ENCODE data around the gene ACO1.
A peak's percentile ranks its signal among the peaks of the same experiment; 100 is the strongest.

ACO1 gene

DNA sequence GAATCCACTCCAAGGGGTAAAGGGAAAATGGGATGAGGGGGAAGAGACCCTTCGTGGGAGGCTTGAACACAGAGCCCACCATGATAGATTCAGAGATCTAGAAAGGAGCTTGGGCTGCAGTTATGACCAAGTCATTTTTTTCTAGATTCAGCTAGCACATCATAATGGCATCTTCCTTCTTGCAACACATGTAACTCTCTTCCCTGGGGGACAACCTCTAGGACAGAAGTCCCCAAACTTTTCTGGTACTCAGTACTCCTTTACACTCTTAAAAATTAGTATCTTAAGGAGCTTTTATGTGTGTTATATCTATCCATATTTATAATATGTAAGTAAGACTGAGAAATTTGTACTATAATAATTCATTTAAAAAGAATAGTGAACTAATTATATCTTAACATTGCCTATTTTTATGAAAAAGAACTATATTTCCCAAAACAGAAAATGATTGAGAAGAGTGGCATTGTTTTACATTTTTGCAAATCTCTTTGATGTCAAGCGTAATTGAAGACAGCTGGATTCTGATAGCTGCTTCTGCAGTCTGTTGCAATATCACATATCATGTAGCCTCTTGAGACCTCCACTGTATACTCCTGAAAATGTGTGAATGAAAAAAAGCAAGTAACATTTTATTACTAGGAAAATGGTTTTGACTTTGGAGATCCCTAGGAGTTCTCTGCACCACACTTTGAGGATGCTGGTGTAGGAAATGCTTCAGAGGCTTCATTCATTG, 875 bp downstream of the ACO1 start:
- Histone ChIP-seq H3K27me3 (ENCODE audit: control insufficient read depth, insufficient read depth, low read length) (peaks cover 37% of the 10 kb centered on the region), H3K9ac (ENCODE audit: low read depth, low read length) (peak overlapping the region; percentile 66), H3K36me3 (ENCODE audit: control insufficient read depth, insufficient read depth, low read length) (no peaks in the 10 kb centered on the region), H3K4me1 (ENCODE audit: control insufficient read depth, insufficient read depth, low read length) (peaks cover 3% of the 10 kb centered on the region), H3K9me3 (ENCODE audit: control insufficient read depth, insufficient read depth, low read length) (no peaks in the 10 kb centered on the region), H3K4me3 (ENCODE audit: low read depth, low read length) (peak overlapping the region; percentile 80)

DNA sequence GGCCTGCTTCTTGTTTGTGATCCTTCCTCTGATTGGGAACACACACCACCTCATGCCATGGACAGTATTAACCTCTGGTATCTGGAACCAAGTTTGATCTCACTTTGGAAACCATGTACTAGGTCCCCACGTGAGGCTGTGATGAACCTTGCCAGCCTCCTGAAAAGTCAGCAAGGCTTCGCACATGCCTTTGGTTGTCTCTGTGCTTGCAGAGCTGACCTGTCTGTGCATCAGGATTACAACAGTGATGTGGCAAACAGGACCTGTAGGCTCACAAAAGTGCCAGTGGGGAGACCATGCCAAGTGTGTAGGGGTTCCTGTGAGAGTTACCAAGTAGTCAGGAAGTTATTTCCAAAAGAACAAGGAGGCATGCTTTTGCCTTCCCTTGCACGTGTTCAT, 1.4 kb downstream of the ACO1 start:
- H3K4me3 ChIP-seq (ENCODE audit: low read depth, low read length): no peak overlapping the region
- H3K27me3 ChIP-seq (ENCODE audit: control insufficient read depth, insufficient read depth, low read length): peaks cover 37% of the 10 kb centered on the region
- no peak overlapping the region for H3K9ac ChIP-seq (ENCODE audit: low read depth, low read length)
- no peaks in the 10 kb centered on the region for H3K9me3 ChIP-seq (ENCODE audit: control insufficient read depth, insufficient read depth, low read length)
- H3K36me3 ChIP-seq (ENCODE audit: control insufficient read depth, insufficient read depth, low read length): no peaks in the 10 kb centered on the region
- H3K4me1 ChIP-seq (ENCODE audit: control insufficient read depth, insufficient read depth, low read length): peaks cover 3% of the 10 kb centered on the region

- Histone ChIP-seq H3K27me3 (ENCODE audit: control insufficient read depth, insufficient read depth, low read length) (peaks cover 26% of the 10 kb centered on the region), H3K4me1 (ENCODE audit: control insufficient read depth, insufficient read depth, low read length) (peaks cover 3% of the 10 kb centered on the region), H3K4me3 (ENCODE audit: low read depth, low read length) (no peak overlapping the region), H3K9ac (ENCODE audit: low read depth, low read length) (no peak overlapping the region), H3K36me3 (ENCODE audit: control insufficient read depth, insufficient read depth, low read length) (no peaks in the 10 kb centered on the region), H3K9me3 (ENCODE audit: control insufficient read depth, insufficient read depth, low read length) (no peaks in the 10 kb centered on the region)
These were observed 2.8 kb downstream of the ACO1 start for GRCh38 chr9:32387256-32387655.

- Histone ChIP-seq H3K4me3 (ENCODE audit: low read depth, low read length) (no peak overlapping the region), H3K9me3 (ENCODE audit: control insufficient read depth, insufficient read depth, low read length) (no peaks in the 10 kb centered on the region), H3K27me3 (ENCODE audit: control insufficient read depth, insufficient read depth, low read length) (peaks cover 7% of the 10 kb centered on the region), H3K36me3 (ENCODE audit: control insufficient read depth, insufficient read depth, low read length) (no peaks in the 10 kb centered on the region), H3K9ac (ENCODE audit: low read depth, low read length) (no peak overlapping the region), H3K4me1 (ENCODE audit: control insufficient read depth, insufficient read depth, low read length) (peaks cover 3% of the 10 kb centered on the region)
These were observed 4.9 kb downstream of the ACO1 start for GRCh38 chr9:32389365-32389764.

GRCh38 chr9:32393911-32394310, 9.5 kb downstream of the ACO1 start:
- Histone ChIP-seq H3K36me3 (ENCODE audit: control insufficient read depth, insufficient read depth, low read length) (no peaks in the 10 kb centered on the region), H3K4me1 (ENCODE audit: control insufficient read depth, insufficient read depth, low read length) (no peaks in the 10 kb centered on the region), H3K27me3 (ENCODE audit: control insufficient read depth, insufficient read depth, low read length) (no peaks in the 10 kb centered on the region), H3K4me3 (ENCODE audit: low read depth, low read length) (no peak overlapping the region), H3K9me3 (ENCODE audit: control insufficient read depth, insufficient read depth, low read length) (no peaks in the 10 kb centered on the region), H3K9ac (ENCODE audit: low read depth, low read length) (no peak overlapping the region)

- Histone ChIP-seq H3K36me3 (ENCODE audit: control insufficient read depth, insufficient read depth, low read length) (no peaks in the 10 kb centered on the region), H3K27me3 (ENCODE audit: control insufficient read depth, insufficient read depth, low read length) (no peaks in the 10 kb centered on the region), H3K9me3 (ENCODE audit: control insufficient read depth, insufficient read depth, low read length) (no peaks in the 10 kb centered on the region), H3K4me1 (ENCODE audit: control insufficient read depth, insufficient read depth, low read length) (peaks cover 2% of the 10 kb centered on the region), H3K4me3 (ENCODE audit: low read depth, low read length) (no peak overlapping the region), H3K9ac (ENCODE audit: low read depth, low read length) (no peak overlapping the region)
These were observed 10.1 kb downstream of the ACO1 start for GRCh38 chr9:32394381-32395049.

DNA sequence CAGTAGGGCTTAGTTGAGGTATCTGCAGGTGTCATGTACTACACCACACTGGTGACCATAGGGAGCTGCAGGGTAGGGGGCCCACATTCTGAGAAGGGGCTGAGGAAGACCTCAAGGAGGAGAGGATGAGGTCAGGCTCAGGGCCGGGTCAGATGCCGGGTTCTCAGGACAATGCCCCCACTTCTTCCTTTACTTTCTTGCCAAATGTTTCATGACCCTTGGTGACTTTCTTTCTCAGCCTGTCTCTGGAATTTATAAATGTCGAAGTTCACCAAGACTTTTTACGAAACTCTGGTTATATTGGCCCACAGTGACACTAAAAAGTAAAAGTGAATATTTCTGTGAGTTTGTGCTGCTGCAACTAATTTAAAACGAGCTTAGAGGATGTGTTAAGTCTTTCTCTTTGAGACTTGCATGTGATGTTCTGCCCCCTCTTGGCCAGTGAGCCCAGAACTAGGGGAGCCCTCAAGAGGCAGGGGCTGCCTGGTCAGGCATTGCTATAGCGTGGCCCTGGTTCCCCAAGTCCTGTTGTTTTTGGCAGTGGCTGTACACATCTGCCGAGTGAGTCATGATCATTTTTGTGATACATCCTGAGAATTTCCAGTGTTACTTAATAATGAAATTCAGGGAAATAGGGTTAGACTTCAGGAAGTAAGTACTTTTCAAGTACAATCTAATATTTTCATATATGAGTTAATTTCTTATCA, 11.2 kb downstream of the ACO1 start:
- Histone ChIP-seq H3K27me3 (ENCODE audit: control insufficient read depth, insufficient read depth, low read length) (no peaks in the 10 kb centered on the region), H3K4me3 (ENCODE audit: low read depth, low read length) (no peak overlapping the region), H3K4me1 (ENCODE audit: control insufficient read depth, insufficient read depth, low read length) (peaks cover 4% of the 10 kb centered on the region), H3K36me3 (ENCODE audit: control insufficient read depth, insufficient read depth, low read length) (no peaks in the 10 kb centered on the region), H3K9ac (ENCODE audit: low read depth, low read length) (no peak overlapping the region), H3K9me3 (ENCODE audit: control insufficient read depth, insufficient read depth, low read length) (no peaks in the 10 kb centered on the region)

DNA sequence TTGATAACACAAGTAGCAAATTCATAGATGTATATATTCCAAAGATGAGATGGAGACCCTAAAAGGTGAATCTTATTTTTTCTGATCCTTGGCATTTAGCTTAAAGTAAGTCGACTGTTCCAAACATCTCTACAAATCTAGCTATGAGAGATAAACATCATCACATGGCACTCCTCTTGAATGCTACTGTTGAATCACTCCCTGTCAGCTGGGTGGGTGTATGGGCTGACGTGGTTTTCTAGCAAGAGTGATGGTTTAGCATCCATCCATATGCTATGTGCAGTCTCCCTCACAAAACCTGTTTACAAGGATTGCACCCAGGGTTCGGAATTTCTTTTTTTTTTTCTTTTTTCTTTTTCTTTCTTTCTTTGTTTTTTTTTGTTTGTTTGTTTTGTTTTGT, 13.8 kb downstream of the ACO1 start:
- no peaks in the 10 kb centered on the region for H3K27me3 ChIP-seq (ENCODE audit: control insufficient read depth, insufficient read depth, low read length)
- H3K36me3 ChIP-seq (ENCODE audit: control insufficient read depth, insufficient read depth, low read length): no peaks in the 10 kb centered on the region
- H3K4me1 ChIP-seq (ENCODE audit: control insufficient read depth, insufficient read depth, low read length): peaks cover 4% of the 10 kb centered on the region
- H3K9me3 ChIP-seq (ENCODE audit: control insufficient read depth, insufficient read depth, low read length): no peaks in the 10 kb centered on the region
- no peak overlapping the region for H3K9ac ChIP-seq (ENCODE audit: low read depth, low read length)
- H3K4me3 ChIP-seq (ENCODE audit: low read depth, low read length): no peak overlapping the region

DNA sequence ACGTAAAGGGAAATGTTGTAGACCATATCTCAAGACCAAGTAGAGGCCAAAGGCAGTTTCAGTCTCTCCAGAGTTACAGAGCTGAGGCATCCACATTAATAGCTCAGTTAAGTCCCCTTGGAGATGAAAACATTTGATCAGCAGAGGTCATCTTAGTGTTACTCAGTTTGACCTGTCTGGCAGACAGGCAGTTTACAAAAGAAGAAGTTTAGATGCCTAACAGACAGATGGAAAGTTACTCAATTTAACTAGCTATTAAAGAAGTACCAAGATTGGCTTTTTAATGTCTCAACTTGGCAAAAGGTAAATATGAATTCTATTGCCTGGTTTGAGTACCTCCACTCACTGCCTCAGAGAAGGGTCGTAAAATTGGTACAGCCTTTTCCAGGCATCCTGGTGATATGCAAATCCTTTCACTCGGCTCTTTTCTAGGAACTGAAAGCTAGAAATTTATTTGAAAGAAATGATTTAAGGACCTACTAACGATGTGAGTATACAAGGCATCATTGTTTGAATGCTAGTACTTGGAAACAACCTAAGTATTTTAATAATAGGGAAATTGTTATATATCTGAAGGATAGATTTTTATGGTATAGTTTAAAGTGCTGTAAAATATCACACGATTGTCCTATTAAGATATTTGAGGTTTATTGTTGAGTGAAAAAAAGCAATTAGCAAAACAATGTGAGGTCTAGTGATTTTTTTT, 14.8 kb downstream of the ACO1 start:
- H3K36me3 ChIP-seq (ENCODE audit: control insufficient read depth, insufficient read depth, low read length): no peaks in the 10 kb centered on the region
- no peaks in the 10 kb centered on the region for H3K9me3 ChIP-seq (ENCODE audit: control insufficient read depth, insufficient read depth, low read length)
- H3K9ac ChIP-seq (ENCODE audit: low read depth, low read length): no peak overlapping the region
- no peak overlapping the region for H3K4me3 ChIP-seq (ENCODE audit: low read depth, low read length)
- no peaks in the 10 kb centered on the region for H3K27me3 ChIP-seq (ENCODE audit: control insufficient read depth, insufficient read depth, low read length)
- H3K4me1 ChIP-seq (ENCODE audit: control insufficient read depth, insufficient read depth, low read length): peaks cover 4% of the 10 kb centered on the region

DNA sequence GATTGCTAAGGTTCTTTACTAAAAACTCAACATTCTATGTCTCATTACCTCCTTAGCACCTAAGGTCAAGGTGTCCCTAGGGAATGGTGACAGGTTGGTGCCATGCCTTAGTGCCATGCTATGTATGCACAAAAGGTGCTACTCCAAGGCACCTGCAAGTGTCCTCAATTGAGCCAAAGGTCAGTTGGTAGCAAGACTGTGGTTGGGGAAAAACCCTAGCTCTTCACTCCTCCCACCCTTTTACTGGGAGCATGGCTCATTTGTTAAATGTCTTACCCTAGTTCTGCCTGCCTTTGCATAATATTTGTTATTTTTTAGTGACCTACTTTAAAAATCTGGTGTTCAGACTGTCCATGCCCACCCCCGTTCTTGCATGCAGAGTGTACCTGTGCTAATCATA, 17.0 kb downstream of the ACO1 start:
- H3K36me3 ChIP-seq (ENCODE audit: control insufficient read depth, insufficient read depth, low read length): no peaks in the 10 kb centered on the region
- H3K27me3 ChIP-seq (ENCODE audit: control insufficient read depth, insufficient read depth, low read length): no peaks in the 10 kb centered on the region
- H3K4me1 ChIP-seq (ENCODE audit: control insufficient read depth, insufficient read depth, low read length): peaks cover 4% of the 10 kb centered on the region
- H3K9me3 ChIP-seq (ENCODE audit: control insufficient read depth, insufficient read depth, low read length): no peaks in the 10 kb centered on the region
- H3K9ac ChIP-seq (ENCODE audit: low read depth, low read length): no peak overlapping the region
- H3K4me3 ChIP-seq (ENCODE audit: low read depth, low read length): no peak overlapping the region

GRCh38 chr9:32403567-32404260, 19.3 kb downstream of the ACO1 start:
- no peak overlapping the region for H3K9ac ChIP-seq (ENCODE audit: low read depth, low read length)
- peaks cover 4% of the 10 kb centered on the region for H3K4me1 ChIP-seq (ENCODE audit: control insufficient read depth, insufficient read depth, low read length)
- H3K36me3 ChIP-seq (ENCODE audit: control insufficient read depth, insufficient read depth, low read length): peaks cover 4% of the 10 kb centered on the region
- H3K9me3 ChIP-seq (ENCODE audit: control insufficient read depth, insufficient read depth, low read length): no peaks in the 10 kb centered on the region
- no peak overlapping the region for H3K4me3 ChIP-seq (ENCODE audit: low read depth, low read length)
- H3K27me3 ChIP-seq (ENCODE audit: control insufficient read depth, insufficient read depth, low read length): no peaks in the 10 kb centered on the region

Data from iPS-15b (cell line).